ENCODE data around the gene C2CD5.
"Not testable (repeated sequence)": the region's sequence is repeated elsewhere in the genome, so short reads cannot be mapped to it uniquely, and the experiment has no call there.

C2CD5 gene

GRCh38 chr12:22477166-22477893, 67.0 kb downstream of the C2CD5 start:
- DNase-seq (ENCODE audit: low spot score), result no peak

DNA sequence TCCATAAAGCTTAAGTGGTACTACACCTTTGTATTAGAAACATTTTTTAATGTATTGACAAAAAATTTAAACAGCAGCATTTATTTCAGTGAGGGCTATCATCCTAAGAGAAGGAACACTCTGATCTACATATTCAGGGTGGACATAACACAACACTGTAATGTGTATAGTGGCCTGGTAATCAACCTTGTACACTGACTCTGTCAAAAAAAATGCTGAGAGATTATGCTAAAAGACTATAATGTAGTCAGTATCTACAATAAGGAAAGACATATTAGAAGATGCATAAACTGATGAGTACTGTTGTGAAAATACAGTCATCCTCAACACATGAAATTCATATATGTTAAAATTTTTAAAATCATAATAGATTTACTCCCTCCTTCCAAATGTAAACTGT, 68.2 kb downstream of the C2CD5 start:
- DNase-seq (ENCODE audit: low spot score), result no peak

DNA sequence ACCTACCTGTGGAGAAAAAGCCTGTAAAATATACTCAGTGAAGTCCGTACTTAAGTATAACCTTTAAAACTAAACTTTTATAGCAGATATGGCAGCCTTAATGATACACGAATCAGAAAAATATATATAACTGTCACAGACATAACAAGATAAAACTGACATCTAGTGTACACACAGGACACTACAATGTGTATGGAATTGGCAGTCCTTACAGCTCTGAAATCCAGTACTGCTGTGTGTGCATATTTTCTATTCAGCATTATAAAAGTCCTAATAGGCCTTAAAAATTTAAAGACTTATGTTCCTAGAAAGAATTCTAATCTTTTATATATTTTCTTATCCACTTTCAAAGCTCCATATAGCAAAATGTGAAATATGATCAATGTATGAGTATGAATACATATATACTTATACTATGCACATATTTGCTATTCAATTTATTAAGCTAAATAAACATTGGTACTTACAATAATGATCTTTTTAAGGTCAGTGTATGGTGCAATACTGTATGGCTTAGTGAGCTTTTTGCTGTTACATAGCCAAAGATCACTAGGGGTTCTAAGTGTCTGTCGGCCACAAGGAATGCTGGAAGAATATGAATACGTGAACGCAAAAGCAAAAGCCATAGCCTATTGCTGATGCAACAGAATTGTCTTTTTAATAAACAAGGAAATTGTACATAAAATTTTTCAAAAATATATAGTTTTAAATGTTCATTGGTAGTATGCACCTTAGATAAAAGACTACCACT, 69.2 kb downstream of the C2CD5 start:
- no peak for DNase-seq (ENCODE audit: low spot score)

DNA sequence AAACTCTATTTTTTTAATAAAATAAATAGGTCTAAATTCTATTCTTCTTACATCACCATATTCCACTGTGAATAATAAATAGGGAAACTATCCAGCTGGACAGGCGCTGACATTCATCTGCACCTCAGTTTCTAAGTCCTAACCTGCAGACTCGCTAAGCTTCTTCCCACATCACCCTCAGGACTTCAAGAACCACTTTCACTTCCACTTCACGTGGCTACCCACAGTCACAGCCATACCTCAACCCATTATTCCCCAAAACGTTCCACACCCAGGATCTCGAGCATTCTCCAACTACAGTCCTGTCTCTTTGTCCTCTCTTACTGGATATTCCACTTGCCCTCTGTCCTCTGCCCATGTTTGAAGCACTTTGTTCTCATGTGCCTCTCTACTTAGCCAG, 71.1 kb downstream of the C2CD5 start:
- DNase-seq (ENCODE audit: low spot score), result no peak

DNA sequence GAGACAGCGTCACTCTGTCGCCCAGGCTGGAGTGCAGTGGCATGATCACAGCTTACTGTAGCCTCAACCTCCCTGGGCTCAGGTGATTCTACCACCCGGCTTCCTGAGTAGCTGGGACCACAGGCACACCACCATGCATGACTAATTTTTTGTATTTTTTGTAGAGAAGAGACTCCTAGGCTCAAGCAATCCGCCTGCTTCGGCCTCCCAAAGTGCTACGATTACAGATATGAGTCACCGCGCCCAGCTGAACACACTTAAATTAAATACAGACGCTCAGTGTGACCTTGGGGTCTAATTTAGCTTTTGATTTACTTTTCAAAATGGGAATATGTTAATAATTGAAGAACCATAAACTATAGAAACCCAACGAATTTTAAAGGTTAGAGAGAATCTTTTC, 77.2 kb downstream of the C2CD5 start:
- no peak for DNase-seq (ENCODE audit: low spot score)

DNA sequence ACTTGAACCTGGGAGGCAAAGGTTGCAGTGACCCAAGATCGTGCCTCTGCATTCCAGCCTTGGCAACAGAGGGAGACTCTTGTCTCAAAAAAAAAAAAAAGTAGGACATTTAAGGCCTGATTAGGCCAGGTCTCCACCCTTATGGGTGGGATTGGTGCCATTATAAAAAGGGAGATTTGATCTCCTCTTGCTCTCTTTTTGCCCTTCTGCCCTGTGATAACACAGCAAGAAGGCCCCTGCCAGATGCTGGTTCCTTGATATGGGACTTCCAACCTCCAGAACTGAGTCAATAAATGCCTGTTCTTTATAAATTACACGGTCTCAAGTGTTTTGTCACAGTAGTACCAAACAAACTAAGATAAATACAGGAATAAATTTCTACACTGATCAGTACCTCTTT, 81.0 kb downstream of the C2CD5 start:
- DNase-seq (ENCODE audit: low spot score), result no peak

GRCh38 chr12:22461786-22462185, 82.6 kb downstream of the C2CD5 start:
- DNase-seq (ENCODE audit: low spot score), result no peak

DNA sequence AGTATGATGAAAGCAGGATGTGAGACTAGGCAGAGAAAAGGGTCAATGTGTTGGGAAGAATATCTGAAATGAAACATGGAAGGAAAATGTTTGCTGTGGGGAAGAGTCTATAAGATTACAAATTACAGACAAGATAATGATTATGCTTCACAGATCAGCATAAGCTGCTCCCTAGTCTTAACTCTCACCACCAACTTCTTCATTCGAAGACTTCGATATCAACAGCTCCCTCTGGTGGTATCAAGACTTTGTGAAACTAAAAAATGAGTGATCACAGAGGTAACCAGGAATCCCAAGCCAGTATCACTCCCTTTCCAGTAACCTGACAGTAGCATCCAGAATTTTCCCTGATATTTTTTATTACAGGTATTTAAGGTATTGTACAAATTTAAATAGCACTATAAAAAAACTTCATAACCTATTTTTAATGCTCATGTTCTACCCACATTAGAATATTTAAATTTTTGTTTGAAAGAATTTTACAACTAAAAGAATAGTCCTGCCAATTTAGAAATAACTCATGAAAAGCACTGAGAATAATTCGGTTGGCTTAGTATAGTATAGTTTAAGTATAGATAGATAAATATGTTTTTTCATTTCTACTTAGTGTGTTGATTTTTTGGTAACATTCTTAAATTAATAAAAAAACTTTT, 84.4 kb downstream of the C2CD5 start:
- DNase-seq (ENCODE audit: low spot score), result peak; percentile 65

DNA sequence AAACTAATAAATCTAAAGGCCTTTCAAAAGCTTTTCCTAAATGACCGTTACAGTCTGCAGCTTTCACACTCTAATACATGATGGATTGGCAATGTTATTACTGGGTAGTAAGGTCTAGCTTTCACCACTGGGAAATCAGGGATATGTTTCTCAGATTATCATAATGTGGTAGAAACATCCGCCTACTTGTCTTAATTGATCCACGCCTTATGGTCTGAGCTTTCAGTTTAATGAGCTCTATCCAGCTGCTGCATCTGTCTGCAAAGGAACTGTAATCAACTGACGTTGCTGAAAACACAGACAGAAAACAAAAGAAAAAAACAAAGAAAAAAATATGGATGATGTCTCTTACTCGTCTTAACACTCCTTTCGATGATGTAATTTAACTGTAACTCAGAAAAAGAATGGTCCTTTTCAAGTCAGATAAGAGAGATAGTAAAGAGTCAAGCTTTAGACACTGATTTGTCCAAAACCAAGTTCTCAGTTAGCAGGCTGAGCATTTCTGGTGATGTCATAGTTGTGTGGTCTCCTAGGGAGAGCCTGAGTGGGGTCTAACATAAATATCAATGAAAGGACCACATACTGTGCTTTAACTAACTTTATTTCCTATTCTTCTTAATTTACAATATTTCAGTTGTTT, 85.9 kb downstream of the C2CD5 start:
- no peak for DNase-seq (ENCODE audit: low spot score)

DNA sequence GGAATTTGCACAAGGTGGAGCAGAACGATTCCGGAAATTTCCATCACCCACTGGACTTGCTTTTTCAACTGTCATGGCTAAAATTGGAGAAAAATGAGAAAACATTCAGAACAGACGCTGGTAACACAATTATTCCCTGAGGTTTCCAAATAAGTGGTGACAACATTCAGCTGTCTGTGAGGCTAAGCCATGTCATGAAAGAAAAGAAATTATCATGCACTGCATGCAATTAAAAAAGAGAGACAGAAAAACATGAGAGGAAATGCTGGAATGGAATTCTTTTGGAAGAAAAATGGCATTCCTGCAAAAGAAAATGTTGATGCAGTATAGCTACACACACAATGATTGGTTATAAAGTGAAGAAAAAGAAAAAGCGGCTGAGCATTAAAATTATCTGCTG, 87.3 kb downstream of the C2CD5 start:
- DNase-seq (ENCODE audit: low spot score), result no peak

GRCh38 chr12:22453511-22453910, 90.8 kb downstream of the C2CD5 start:
- DNase-seq (ENCODE audit: low spot score), result no peak

GRCh38 chr12:22447223-22447622, 97.1 kb downstream of the C2CD5 start:
- DNase-seq (ENCODE audit: low spot score), result no peak

- DNase-seq (ENCODE audit: low spot score), result not testable (repeated sequence)
Measured at GRCh38 chr12:22444317-22444665, 100.1 kb downstream of the C2CD5 start.

DNA sequence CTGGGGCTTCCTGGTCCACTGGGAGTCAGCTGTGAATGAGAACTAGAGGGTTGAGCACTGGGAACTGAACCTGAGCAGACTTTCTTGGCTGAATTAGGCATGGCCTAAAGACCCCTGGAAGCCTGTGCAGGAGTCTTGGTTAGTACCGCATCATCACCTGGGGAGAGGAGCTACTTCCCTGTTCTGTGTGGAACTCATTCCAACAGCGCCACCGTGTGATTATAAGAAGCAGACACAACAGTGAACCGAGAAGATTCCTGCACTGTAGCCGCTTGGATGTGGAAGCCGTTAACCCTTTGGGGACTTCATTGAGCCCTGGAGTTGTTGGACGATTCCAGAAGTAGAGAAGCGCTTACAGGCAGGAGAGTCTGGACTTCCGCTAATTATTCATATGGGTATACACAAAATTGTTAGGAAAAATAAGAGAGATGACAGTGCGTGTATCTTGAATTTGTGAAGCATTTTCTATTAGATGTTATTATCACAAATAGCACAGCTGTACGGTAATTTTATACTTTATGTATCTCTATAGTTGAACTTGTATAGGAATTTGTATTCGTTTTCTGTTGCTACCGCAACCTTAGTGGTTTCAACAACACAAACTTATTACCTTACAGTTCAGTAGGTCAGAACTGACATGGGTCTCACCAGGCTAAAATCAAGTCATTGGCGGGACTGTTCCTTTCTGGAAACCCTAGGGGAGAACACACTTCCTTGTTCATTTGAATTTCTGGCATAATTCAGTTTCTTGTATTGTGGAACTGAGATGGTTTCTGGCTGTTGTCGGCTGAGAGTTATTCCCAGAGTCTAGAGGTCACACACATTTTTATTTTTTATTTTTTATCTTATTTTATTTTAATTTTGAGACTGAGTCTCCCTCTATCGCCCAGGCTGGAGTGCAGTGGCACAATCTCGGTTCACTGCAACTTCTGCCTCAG, 100.7 kb downstream of the C2CD5 start:
- DNase-seq (ENCODE audit: low spot score), result peak; percentile 91

DNA sequence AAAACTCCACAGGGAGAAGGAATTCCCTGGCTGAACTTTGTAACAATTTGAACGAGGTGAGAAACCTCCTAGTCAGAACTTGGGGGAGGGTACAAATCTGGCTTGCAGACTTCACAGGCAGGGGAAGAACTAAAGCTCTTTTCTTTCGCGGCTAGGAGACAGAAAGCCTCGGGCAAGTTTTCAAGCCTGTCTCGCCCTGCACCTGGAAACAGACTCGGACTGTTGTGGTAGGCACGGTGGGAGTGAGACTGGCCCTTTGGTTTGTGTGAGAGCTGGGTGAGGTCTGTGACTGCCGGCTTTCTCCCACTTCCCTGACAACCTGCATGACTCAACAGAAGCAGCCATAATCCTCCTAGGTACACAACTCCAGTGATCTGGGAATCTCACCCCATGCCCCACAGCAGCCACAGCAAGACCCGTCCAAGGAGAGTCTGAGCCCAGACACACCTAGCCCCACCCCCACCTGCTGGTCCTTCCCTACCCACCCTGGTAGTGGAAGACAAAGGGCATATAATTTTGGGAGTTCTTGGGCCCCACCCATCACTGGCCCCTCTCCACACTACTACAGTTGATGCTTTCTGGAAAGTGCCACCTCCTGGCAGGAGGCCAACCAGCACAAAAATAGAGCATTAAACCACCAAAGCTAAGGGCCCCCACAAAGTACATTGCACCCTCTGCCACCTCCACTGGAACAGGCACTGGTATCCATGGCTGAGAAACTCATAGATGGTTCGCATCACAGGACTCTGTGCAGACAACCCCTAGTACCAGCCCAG, 107.1 kb downstream of the C2CD5 start:
- no peak for DNase-seq (ENCODE audit: low spot score)

GRCh38 chr12:22435583-22435982, 108.8 kb downstream of the C2CD5 start:
- DNase-seq (ENCODE audit: low spot score), result no peak

DNA sequence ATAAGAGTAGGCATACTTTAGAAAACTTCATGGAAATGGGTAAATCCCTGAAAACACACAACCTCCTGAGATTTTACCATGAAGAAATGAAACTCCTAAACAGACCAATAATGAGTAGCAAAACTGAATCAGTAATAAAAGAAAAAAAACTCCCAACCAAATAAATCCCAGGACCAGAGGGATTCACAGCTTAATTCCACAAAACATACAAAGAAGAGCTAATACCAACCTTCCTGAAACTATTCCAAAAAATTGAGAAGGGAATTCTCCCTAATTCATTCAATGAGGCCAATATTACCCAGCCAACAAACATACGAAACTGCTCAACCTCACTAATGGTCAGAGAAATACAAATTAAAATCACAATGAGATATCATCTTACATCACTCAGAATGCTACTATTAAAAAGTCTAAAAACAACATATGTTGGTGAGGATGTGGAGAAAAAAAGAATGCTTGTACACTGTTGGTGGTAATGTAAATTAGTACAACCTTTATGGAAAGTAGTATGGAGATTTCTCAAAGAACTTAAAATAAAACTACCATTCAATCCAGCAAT, 112.6 kb downstream of the C2CD5 start:
- DNase-seq (ENCODE audit: low spot score), result no peak

GRCh38 chr12:22416801-22417200, 127.5 kb downstream of the C2CD5 start:
- DNase-seq (ENCODE audit: low spot score), result no peak

- DNase-seq (ENCODE audit: low spot score), result no peak
Measured at GRCh38 chr12:22415342-22416309, 128.7 kb downstream of the C2CD5 start.
